GM10266 (cell line): ENCODE data around the gene OMG.

Experiments
- DNase-seq: peaks from one replicate; pipeline ENCODE4 v3.0.0; 2012; ENCODE audit errors: extremely low spot score
- TF ChIP-seq, protein P1 (sequence below): IDR thresholded peaks from 2 replicates; pipeline ENCODE4 v1.5.1; 2012; ENCODE audit warnings: mild to moderate bottlenecking, low read depth; ENCODE audit not compliant: control insufficient read depth, insufficient read depth; ENCODE audit errors: missing control alignments

The OMG gene

DNA sequence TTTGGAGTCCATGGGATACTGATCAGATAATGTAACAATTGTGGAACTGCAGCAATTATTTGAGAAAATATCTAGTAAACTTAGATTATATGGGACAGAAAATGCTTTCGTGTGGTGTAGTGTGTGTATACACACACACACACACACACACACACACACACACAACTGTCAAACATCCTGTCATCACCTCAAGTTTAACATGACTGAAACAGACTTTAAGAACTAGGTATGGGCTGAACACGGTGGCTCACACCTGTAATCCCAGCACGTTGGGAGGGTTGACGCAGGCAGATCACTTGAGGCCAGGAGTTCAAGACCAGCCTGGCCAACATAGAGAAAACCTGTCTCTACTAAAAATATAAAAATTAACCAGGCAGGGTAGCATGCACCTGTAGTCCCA, 24.9 kb upstream of the OMG start:
- TF ChIP-seq, protein P1, sequence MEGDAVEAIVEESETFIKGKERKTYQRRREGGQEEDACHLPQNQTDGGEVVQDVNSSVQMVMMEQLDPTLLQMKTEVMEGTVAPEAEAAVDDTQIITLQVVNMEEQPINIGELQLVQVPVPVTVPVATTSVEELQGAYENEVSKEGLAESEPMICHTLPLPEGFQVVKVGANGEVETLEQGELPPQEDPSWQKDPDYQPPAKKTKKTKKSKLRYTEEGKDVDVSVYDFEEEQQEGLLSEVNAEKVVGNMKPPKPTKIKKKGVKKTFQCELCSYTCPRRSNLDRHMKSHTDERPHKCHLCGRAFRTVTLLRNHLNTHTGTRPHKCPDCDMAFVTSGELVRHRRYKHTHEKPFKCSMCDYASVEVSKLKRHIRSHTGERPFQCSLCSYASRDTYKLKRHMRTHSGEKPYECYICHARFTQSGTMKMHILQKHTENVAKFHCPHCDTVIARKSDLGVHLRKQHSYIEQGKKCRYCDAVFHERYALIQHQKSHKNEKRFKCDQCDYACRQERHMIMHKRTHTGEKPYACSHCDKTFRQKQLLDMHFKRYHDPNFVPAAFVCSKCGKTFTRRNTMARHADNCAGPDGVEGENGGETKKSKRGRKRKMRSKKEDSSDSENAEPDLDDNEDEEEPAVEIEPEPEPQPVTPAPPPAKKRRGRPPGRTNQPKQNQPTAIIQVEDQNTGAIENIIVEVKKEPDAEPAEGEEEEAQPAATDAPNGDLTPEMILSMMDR: no peak
- DNase-seq: no peak

DNA sequence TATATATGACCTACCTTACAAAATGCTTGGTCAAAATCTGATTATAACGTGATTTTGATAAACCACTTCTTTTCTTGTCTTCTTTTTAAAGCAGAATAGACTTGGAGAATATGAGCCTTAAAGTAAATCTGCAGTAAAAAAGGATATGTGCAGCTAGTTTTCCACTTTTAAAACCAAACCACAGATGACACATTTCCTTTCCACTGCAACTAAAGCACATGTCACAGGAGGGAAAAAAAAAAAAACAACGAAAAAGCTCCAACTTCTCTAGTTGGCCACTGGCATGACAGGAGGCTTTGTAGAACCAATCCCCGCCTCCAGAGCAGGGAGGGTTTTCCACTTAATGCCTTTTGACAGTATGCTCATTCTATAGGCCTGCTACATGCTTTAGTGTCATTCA, 24.4 kb upstream of the OMG start, which contains the start of gene EVI2A:
Gene EVI2A, minus strand, starts transcription at position 142 of the 400 bp plus-strand sequence. CDS start 2,609 bp downstream, outside the sequence.
- DNase-seq: peak; percentile 62

DNA sequence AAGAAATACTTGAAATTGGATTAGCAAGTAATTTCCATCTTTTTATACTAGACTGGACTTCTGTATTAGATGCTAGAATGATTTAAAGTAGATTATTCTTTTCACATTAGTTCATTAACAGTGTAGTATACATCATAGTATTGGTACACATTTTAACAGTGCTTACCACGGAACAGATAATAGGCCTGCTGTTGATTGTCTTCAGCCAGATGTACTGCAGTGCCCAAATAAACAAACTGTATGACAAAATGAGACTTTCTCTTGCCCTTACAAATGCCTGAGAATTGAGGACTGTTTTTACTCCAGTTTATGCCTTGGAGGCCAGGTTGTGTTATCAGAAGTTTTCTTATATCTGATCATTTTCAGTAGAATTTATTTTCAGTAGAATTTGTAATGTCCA, 23.8 kb upstream of the OMG start:
- no peak for DNase-seq
- TF ChIP-seq, protein P1: no peak

More for the DNA sequence above, 24.4 kb upstream of the OMG start, which contains the start of gene EVI2A:
- TF ChIP-seq, protein P1: no peak

DNA sequence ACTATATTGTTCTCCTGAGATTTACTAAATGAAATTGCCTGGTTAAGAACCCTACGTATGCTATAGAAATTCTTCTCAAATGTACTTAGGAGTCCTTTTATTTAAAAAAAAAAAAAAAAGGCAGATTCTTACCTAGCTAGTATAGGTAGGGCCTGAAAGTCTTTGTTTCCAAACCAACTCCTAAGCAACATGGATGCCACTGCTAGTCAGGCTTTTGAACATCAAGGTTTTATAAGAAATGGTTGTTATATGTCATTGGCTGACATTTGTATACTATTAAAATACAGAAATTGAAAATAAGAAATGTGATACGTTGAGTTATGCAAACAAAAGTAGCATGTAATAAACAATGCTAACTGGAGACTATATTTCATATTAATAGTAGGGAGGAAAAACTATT, 23.2 kb upstream of the OMG start:
- DNase-seq: no peak

DNA sequence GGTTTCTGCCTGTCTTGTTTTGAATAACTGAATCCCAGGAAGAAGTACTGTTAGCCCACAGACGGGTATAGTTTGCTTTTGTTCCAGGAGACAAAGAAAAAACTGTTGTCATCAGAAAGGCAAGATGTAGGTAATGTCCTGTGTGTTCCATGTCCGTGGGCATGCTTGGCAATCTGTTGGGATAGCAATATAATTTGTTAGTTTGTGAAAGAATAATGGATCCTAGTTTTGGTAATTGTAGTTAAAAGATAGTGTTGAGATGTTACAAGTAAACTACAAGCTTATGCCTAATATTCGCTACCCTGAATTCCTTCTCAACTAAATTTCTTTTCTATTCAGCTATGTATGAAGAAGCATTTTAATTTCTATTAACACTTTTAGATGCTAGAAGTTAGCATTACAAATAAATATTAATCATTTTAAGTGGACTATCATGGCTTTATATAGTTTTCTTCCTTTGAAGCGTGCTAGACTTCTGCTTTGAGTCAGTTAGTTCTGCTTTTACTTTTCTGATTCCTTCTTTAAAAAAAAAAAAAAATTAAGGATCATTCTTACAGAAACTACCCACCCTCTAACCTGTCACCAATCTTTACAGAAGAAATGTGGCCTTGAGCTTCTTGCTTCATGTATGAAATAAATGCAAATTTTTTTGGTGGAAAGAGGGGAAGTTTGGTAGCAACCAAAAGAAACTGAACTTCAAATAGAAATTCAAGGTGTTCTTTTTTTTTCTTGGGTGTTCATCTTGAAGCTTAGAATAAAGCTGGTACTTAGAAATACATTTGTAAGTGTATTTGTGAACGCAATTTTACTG, 22.0 kb upstream of the OMG start:
- no peak for DNase-seq

More for the DNA sequence above, 23.2 kb upstream of the OMG start:
- TF ChIP-seq, protein P1: no peak

DNA sequence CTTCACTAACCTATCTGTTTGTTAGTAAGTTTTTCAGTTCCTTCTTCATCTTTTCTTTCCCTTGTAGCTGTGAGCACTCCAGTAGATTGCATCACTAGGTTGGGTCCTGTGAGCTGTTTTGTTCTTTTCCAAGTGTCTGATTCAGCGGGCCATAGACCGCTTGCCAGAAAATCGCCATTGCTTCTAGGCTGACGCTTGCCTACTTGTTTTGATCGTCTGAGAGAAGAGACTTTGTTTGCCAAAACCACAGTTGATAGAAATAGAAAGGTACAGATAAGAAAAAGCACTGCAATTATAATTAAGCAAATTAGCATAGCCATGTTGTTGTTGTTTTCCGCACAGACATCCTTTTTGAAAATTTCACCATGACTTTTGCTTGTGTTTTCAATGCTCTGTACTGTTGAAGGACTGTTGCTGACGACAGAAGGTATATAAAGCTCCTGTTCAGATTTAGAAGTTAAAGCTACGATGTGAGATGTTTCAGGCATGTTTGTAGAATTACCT, 21.3 kb upstream of the OMG start:
- DNase-seq: no peak
- TF ChIP-seq, protein P1: no peak

More for the DNA sequence above, 22.0 kb upstream of the OMG start:
- TF ChIP-seq, protein P1: no peak

DNA sequence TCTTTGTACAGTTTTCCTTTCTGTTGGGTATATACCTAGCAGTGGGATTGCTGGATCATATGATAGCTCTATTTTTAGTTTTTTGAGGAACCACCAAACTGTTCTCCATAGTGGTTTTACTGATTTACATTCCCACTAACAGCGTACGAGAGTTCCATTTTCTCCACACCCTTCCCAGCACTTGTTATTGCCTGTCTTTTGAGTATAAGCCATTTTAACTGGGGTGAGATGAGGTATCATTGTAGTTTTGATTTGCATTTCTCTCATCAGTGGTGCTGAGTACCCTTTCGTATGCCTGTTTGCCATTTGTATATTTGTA, 17.7 kb upstream of the OMG start:
- DNase-seq: no peak
- TF ChIP-seq, protein P1: no peak
